GM04503 (cell line): ENCODE results near the gene SPATA31C2.
A peak's percentile ranks its signal among the peaks of the same experiment; 100 is the strongest.
"Not testable (repeated sequence)": the region's sequence is repeated elsewhere in the genome, so short reads cannot be mapped to it uniquely, and the experiment has no call there.

Source experiments
- DNase-seq: peaks from one replicate; pipeline ENCODE4 v3.0.0-alpha.2; 2012; ENCODE audit warnings: low read depth

Gene SPATA31C2

DNA sequence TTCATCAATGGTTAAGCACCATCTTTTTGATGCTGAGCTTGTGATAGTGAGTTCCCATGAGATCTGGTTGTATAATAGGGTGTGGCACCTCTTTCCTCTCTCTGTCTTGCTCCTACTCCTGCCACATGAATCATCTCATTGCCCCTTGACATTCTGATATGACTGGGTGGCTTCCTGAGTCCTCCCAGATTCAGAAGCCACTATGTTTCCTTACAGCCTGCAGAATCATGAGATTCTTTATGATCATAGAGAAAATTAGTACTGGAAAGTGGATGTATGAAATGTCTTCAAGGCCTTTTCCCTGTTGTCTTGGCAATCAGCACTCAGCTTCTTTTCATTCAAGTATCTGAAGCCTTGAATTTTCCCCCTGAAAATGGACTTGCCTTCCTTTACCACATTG is 14.9 kb downstream of the SPATA31C2 start:
- DNase-seq: not testable (repeated sequence)

DNA sequence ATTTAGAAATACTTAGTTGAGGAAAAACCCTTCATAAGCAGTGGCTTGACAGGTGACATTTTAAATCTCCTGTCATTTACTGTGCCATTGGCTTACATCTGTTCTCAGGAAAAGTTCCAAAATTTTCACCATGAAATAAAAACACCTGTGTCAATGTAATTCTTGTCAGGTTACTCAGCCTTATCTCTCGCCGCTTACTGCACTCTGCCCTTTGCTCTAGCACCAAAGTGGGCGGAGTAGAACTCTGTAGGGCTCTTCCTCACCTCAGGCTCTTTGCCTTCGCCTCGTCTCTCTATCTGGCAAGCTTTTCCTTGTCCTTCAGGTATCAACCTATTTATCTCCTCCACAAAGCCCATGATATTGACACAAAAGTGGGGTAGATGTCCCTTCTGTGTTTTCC is 20.2 kb downstream of the SPATA31C2 start:
- DNase-seq: not testable (repeated sequence)

DNA sequence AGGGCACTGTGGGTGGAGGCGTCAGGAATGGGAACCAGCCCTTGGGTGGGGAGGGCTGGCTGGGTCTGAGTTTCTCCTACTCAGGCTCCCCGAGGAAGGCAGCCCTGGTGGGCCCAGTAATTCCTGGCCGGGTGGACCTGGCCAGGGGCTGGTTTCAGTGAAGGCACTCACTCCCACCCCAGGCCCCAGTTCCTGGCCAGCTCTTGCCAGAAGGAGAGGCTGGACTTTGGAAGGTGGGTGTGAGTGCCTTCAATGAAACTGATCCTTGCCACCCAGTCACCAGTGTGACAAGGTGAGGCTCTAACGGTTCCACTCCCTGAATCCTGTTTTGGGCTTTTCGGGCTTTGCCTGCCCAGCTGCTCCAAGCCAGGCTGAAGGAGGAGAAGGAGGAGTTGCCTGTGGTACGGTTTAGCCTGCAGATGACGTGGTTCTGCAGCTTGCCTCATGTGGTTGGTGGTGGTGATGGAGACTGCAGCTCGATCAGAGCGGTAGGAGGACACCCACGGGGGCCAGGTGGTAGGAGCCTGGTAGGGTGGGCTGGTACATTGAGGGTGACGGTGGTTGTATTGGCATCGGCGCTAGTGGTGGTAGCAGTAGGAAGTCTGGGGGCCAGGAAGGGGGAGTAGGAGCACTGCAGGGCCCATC is 23.2 kb downstream of the SPATA31C2 start:
- not testable (repeated sequence) for DNase-seq

DNA sequence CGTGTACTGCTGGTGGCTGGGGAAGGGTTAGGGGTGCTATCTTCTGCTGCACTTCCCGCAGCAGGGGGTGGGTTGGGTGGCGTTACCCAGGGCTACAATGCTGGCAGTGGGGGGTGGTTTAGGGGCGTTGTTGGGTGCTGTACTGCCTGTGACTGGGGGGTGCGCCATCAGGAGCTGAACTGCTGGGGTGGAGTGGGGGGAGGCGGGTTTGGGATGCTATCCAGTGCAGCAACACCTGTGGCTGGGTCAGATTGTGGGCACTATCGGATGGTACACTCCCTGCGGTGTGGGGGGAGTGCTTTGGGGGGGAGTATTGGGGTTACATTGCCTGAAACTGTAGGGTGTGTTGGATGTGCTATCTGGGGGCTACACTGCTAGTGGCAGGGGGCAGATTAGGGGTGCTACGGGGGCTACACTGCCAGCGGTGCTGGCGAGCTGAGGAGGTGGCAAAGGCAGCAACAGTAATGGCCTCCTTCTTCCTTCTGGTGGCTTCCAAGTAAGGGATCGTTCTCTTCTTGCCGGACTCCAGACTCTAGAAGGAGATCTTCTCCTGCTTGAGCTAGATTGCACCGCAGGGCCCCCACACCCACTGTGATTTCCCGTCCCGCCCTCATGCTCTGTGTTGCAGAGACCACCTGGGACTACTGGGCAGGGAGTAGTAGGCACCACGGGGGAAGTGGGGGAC is 23.9 kb downstream of the SPATA31C2 start:
- not testable (repeated sequence) for DNase-seq

DNA sequence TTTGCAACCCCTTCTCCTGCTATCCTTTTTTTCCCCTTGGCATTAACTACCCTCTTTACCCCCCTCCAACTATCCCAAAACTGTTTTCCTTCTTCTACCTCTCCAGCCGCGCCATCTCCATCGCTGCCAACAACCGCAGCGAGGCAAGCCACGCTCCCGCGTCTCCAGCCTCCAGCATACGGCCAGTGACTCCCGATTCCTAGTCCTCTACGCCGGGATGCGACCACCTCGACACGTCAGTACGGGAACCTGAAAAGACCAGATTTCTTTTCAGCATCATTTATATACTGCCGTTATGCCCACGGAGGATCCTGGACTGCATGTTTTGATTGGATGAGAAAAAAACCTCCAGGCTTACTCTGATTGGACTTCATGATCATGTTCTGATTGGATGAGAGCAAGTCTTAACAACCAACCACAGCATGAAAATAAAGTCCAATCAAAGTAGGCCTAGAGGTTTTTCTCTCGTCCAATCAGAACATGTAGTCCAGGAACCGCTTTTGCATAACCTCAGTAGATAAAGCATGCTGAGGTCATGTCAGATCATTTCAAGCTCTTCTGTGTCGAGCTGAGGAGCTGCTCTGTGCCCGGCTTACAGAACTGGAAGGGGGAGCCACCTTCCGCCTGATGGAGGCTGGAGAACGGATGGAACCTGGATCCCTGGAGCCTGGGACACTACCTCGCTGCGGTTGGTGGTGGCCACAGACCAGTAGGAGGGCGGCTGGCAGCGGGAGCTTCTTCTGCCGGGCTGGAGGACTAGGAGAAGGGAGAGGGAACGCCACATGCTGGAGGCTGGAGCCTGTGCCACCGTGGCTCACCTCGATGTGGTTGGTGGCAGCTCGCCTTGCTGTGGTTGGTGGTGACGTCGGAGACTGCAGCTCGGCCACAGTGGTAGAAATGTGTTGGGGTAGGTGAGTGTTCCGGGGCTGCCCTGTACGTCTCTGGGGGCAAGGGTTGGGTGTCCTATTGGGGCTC is 24.8 kb downstream of the SPATA31C2 start:
- not testable (repeated sequence) for DNase-seq

DNA sequence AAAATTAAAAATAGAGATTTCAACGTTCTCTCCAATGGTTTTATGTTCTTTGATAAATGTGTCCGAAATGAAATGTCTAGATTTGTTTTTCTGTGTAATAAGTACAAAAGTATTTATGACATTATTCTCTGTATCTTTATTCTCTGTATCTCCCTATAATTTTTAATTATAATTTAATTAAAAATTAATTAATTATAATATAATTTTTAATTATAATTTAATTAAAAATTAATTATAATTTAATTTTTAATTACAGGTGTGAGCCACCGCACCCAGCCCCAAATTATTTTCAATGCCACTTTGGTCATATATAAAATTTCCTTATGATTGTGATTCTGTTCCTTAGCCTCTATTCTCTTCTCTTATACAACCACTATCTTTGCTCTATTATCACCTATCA is 28.2 kb downstream of the SPATA31C2 start:
- DNase-seq: no peak

DNA sequence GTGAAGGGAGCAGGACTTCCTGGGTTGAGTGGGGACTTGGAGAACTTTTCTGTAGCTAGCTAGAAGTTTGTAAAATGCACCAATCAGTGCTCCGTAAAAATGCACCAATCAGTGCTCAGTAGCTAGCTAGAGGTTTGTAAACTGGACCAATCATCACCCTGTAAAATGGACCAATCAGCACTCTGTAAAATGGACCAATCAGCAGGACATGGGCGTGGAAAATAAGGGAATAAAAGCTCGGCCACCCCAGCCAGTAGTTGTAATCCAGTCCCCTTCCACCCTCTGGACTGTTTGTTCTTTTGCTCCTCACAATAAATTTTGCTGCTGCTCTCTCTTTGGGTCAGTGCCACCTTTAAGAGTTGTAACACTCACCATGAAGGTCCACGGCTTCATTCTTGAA is 29.5 kb downstream of the SPATA31C2 start:
- DNase-seq: no peak

DNA sequence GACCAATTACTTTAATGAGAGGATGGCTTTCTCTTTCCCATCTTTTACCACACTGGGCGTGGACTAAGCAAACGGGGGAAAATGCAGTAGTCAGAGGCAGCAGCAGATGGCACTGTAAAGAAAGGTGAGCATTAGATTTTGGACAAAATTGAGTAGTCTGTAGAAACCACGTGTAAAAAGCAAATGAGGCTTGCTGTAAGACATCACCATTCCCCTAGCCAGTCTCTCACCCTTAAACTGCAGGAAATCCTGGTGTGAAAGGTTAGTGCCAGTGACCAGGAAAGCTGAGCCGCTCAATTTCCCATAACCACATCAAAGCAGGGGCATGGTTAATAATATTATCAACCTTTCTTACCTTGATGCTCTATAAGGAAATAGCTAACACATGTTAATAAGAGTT is 31.8 kb downstream of the SPATA31C2 start:
- peak; percentile 18 for DNase-seq

DNA sequence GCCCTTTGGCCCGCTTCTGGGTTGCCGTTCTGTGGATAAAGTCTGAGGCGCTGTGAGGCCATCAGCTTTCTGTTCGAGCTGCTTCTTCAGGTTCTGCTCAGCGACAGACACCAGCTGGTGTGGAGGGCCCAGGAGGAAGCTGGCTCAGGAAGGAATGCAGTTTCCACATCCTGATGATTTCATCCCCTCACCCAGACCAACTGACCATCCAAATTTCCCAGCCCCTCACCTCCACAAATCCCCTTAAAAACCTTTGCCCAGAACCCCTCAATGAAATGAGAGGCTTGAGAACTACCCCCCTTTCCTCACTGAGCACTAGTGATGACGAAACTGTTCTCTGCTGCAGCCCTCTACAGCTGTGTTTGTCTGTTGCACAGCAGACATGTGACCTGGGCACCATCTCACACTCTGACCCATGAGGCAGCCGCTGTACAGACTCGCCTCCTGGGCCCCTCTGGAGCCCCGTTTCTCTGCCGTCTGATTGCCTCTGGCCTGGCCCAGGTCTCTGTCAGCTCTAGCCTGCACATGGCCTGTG is 45.4 kb downstream of the SPATA31C2 start:
- no peak for DNase-seq

DNA sequence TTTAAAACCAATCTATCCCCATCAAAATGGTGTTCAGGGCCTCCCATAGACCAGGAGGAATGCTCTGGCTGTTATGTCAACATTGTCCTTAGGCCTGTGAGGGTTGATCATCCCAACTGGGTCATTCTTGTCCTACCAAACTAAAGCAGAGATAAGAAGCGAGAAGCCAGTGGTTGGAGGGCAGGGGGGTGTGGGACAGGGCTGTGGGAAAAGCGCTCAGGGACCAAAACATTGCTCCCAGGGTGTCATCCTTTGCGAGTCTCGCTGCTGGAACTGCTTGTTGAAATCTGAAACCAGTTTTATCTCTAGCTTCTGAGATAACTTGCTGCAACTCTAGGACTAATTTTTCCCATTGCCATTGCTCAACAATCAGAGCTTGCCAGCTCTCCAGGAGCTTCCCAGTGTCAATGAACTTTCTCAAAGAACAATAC is 48.1 kb downstream of the SPATA31C2 start:
- DNase-seq: no peak

DNA sequence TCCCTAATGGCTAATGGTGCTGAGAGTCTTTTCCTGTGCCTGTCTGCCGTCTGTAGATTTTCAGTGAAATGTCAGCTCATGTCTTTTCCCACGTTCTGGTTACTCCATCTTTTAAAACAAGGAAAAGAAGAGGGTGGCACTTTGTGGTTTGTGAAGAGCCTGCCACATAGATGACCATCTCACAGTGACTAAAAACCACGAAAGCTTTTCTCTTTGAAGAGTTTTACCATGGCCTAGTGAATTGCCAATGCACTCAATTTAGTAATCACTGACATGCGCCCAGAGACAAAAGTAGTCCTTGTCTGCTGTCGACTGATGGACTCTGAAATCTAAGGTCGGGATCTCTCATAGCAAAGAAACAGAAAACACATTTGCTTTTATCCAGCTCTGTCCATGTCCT is 50.4 kb downstream of the SPATA31C2 start:
- no peak for DNase-seq

DNA sequence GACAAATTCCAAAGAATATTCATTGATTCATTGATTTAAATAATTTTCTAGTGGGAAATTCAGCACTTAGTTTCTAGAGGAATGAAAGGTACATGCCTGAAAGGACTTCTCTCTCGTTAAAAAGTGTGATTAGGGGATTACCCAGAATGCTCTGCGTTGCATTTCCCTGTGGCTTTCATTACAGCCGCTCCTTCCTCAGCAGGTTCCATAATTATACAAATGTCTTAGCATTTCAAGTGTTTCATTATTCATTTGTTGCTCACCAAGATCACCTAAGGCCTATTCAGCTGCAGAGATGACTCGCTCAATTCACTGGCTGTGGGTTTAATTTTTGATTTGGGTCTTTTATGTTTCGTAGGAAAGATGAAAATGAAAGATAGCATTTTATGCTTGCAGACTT is 52.8 kb downstream of the SPATA31C2 start:
- DNase-seq: no peak

DNA sequence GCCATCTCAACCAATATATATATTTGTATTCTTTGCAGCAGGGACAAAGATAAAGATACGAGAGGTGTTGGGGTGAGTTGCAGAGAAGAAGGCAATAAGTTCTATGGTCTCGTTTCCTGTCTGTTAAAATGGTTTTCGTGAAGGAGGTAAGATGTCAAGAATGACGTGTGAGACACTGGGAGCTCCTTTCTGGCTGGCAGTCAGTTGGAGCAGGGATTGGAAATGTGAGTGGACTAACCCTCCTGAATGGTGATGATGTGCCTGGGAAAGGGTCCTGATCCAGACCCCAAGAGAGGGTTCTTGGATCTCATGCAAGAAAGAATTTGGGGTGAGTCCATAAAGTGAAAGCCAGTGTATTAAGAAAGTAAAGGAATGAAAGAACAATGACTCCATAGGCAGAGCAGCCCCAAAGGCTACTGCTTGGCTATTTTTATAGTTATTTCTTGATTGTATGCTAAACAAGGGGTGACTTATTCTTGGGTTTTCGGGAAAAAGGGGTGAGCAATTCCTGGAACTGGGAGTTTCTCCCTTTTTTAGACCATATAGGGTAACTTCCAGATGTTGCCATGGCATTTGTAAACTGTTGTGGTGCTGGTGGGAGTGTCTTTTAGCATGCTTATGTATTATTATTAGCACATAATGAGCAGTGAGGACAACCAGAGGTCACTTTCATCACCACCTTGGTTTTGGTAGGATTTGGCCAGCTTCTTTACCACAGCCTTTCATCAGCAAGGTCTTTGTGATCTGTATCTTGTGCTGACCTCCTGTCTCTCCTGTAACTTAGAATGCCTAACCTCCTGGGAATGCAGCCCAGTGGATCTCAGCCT is 53.7 kb downstream of the SPATA31C2 start:
- no peak for DNase-seq
